ENCODE results near the gene SSH3.

SSH3 gene

GRCh38 chr11:67299471-67300191 lies 3.7 kb upstream of the SSH3 start:
- DNase-seq = no peak

- DNase-seq = no peak
Measured at GRCh38 chr11:67300256-67300755, 3.0 kb upstream of the SSH3 start.

GRCh38 chr11:67300756-67301312 lies 2.5 kb upstream of the SSH3 start:
- no peak for DNase-seq

GRCh38 chr11:67301313-67301921 lies 1.9 kb upstream of the SSH3 start:
- DNase-seq = no peak

GRCh38 chr11:67301951-67302516 lies 1.3 kb upstream of the SSH3 start:
- peak; percentile 90 for DNase-seq

- DNase-seq = peak; percentile 76
Measured at GRCh38 chr11:67302571-67303131, 679 bp upstream of the SSH3 start.

GRCh38 chr11:67303835-67304411 lies 593 bp downstream of the SSH3 start:
- no peak for DNase-seq

GRCh38 chr11:67304511-67305113 lies 1.3 kb downstream of the SSH3 start:
- DNase-seq = no peak

- DNase-seq = no peak
Measured at GRCh38 chr11:67306769-67307544, 3.6 kb downstream of the SSH3 start.

GRCh38 chr11:67307545-67308001 lies 4.2 kb downstream of the SSH3 start:
- no peak for DNase-seq

GRCh38 chr11:67308031-67308866 lies 4.9 kb downstream of the SSH3 start:
- no peak for DNase-seq

GRCh38 chr11:67309166-67309565 lies 5.8 kb downstream of the SSH3 start:
- DNase-seq = no peak

GRCh38 chr11:67309661-67310061 lies 6.3 kb downstream of the SSH3 start:
- no peak for DNase-seq

- DNase-seq = no peak
Measured at GRCh38 chr11:67310246-67311050, 7.1 kb downstream of the SSH3 start.

- no peak for DNase-seq
Measured at GRCh38 chr11:67311051-67311555, 7.8 kb downstream of the SSH3 start.

- no peak for DNase-seq
Measured at GRCh38 chr11:67311556-67312082, 8.3 kb downstream of the SSH3 start.

- DNase-seq = no peak
Measured at GRCh38 chr11:67312187-67313021, 9.1 kb downstream of the SSH3 start.

- no peak for DNase-seq
Measured at GRCh38 chr11:67313125-67313890, 10.0 kb downstream of the SSH3 start.

Data from NCI-H510A treated with DMSO at 0.1 percent for 48 hours (cell line).